Measurements from ENCODE around the gene IQSEC3. TPM values are rescaled to one million over a fixed set of nuclear protein-coding genes. Genes with fewer than 3 reads are reported as not detected.
"Not testable (repeated sequence)": the region's sequence is repeated elsewhere in the genome, so short reads cannot be mapped to it uniquely, and the experiment has no call there.

Gene IQSEC3
- total RNA-seq (1 to 10 TPM in 1 of 2 donors, under 1 TPM in 1; 0.51 to 7.5 TPM), polyA plus RNA-seq (1 to 10 TPM in 1 of 2 donors, under 1 TPM in 1; 0.29 to 2.5 TPM)
- long read RNA-seq, donor 1 = 0 reads
- long read RNA-seq, donor 2 = 0 reads
- long read RNA-seq, donor 3 = 0 reads
- long read RNA-seq, donor 4 = 0 reads
- long read RNA-seq, donor 5 = 0 reads

DNA sequence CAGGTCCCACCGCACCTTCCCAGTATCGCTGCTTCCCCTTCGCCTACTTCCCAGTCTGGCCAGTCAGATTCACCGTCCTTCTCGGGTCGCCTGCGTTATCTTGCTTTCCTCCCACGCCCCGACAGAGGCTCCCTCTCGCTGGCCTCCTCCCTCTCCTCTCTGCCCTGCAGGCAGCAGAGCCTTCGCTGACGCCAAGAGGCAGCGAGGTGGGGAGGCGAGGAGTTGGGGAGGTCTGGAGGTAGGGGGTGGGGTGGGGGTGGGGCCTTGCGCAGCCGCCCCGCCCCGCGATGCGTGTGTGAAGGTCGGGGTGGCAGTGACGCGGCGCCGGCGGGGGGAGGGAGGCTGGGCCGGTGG is at the start of gene IQSEC3:
Gene IQSEC3 (plus strand): TSS at position 340 of the 354 bp plus-strand sequence. CDS start 116 bp downstream, outside the sequence.
- not testable (repeated sequence) for H3K4me3 ChIP-seq; H3K27ac ChIP-seq (ENCODE audit: low read depth in 1 of 2, low read length in 1 of 2); H3K9me3 ChIP-seq (ENCODE audit: control insufficient read depth in 4 of 4, insufficient read depth in 3 of 4, low read length in 3 of 4); H3K4me1 ChIP-seq (ENCODE audit: control insufficient read depth in 5 of 5, insufficient read depth in 5 of 5, low read length in 5 of 5); DNase-seq; ATAC-seq (ENCODE audit: insufficient read depth, low FRiP score); H3K27me3 ChIP-seq (ENCODE audit: control insufficient read depth in 3 of 3, insufficient read depth in 3 of 3, low read length in 2 of 3); H3K36me3 ChIP-seq (ENCODE audit: control insufficient read depth in 4 of 4, insufficient read depth in 4 of 4, low read length in 4 of 4); H3K9ac ChIP-seq (ENCODE audit: insufficient read depth in 1 of 2, low read length in 2 of 2)
- WGBS, 2 donors = 0 to 9% methylated on average over 6 to 12 of the region's 27 CpGs

DNA sequence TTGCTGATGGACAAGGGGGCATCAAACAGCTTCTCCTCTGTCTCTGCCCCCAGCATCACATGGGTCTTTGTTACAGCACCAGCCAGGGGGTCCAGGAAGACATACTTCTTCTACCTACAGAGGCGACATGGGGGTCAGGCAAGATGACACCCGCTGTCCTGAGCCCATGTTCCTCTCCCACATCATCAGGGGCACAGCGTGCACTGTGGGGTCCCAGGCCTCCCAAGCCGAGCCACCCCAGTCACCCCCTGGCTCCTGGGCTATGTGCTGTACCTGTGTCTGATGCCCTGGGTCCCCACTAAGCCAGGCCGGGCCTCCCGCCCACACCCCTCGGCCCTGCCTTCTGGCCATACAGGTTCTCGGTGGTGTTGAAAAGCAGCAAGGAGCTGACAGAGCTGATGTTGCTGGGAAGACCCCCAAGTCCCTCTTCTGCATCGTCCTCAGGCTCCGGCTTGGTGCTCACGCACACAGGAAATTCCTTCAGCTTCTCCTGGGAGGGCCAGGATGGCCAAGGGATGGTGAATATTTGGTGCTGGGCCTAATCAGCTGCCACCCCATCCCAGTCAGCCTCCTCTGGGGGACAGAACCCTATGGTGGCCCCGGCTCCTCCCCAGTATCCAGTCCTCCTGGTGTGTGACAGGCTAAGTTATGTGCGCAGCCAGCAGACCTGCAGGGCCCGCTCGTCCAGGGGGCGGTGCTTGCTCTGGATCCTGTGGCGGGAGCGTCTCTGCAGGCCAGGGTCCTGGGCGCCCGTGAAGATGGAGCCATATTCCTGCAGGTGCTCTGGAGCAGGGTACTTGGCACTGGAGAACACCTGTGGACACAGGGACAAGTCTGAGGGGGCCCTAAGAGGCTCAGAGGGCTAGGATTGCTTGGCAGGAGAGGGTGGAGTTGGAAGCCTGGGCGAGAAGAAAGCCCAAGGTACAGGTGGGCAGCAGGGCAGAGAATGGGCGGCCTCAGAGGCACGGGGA is 48.9 kb upstream of the IQSEC3 start:
- not testable (repeated sequence) for H3K4me3 ChIP-seq; H3K9me3 ChIP-seq (ENCODE audit: control insufficient read depth in 4 of 4, insufficient read depth in 3 of 4, low read length in 3 of 4); DNase-seq; ATAC-seq (ENCODE audit: insufficient read depth, low FRiP score); H3K27ac ChIP-seq (ENCODE audit: low read depth in 1 of 2, low read length in 1 of 2); H3K4me1 ChIP-seq (ENCODE audit: control insufficient read depth in 5 of 5, insufficient read depth in 5 of 5, low read length in 5 of 5); H3K9ac ChIP-seq (ENCODE audit: insufficient read depth in 1 of 2, low read length in 2 of 2); H3K27me3 ChIP-seq (ENCODE audit: control insufficient read depth in 3 of 3, insufficient read depth in 3 of 3, low read length in 2 of 3)
- peaks cover 0 to 15% (median 9%) of the 10 kb centered on the region in 4 donors for H3K36me3 ChIP-seq (ENCODE audit: control insufficient read depth in 4 of 4, insufficient read depth in 4 of 4, low read length in 4 of 4)
- WGBS, 2 donors = 96 to 97% methylated on average over 16 to 19 of the region's 23 CpGs

DNA sequence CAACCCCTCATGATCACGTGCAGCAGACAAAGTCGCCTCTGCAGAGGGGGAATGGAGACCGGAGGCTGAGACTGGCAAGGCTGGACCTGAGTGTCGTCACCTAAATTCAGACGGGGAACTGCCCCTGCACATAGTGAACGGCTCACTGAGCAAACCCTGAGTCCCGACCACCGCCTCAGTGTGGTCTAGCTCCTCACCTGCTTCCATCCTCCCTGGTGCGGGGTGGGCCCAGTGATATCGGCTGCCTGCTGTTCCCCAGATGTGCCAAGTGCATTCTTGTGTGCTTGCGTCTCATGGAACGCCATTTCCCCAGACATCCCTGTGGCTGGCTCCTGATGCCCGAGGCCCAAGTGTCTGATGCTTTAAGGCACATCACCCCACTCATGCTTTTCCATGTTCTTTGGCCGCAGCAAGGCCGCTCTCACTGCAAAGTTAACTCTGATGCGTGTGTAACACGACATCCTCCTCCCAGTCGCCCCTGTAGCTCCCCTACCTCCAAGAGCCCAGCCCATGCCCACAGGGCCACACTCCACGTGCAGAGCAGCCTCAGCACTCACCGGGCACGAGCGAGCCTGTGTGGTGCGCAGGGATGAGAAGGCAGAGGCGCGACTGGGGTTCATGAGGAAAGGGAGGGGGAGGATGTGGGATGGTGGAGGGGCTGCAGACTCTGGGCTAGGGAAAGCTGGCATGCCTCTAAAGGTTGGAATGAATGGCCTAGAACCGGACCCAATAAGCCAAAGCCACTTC is 47.6 kb upstream of the IQSEC3 start:
- 89 to 96% methylated on average over 17 to 20 of the region's 26 CpGs for WGBS, 2 donors
- not testable (repeated sequence) for H3K4me3 ChIP-seq; H3K9ac ChIP-seq (ENCODE audit: insufficient read depth in 1 of 2, low read length in 2 of 2); H3K9me3 ChIP-seq (ENCODE audit: control insufficient read depth in 4 of 4, insufficient read depth in 3 of 4, low read length in 3 of 4); ATAC-seq (ENCODE audit: insufficient read depth, low FRiP score); H3K27me3 ChIP-seq (ENCODE audit: control insufficient read depth in 3 of 3, insufficient read depth in 3 of 3, low read length in 2 of 3); H3K4me1 ChIP-seq (ENCODE audit: control insufficient read depth in 5 of 5, insufficient read depth in 5 of 5, low read length in 5 of 5); H3K27ac ChIP-seq (ENCODE audit: low read depth in 1 of 2, low read length in 1 of 2); DNase-seq
- H3K36me3 ChIP-seq (ENCODE audit: control insufficient read depth in 4 of 4, insufficient read depth in 4 of 4, low read length in 4 of 4) = peaks cover 0 to 17% (median 9%) of the 10 kb centered on the region in 4 donors

GRCh38 chr12:19906-20305 is 46.7 kb upstream of the IQSEC3 start:
- not testable (repeated sequence) for ATAC-seq (ENCODE audit: insufficient read depth, low FRiP score); H3K9ac ChIP-seq (ENCODE audit: insufficient read depth in 1 of 2, low read length in 2 of 2); H3K4me1 ChIP-seq (ENCODE audit: control insufficient read depth in 5 of 5, insufficient read depth in 5 of 5, low read length in 5 of 5); H3K27me3 ChIP-seq (ENCODE audit: control insufficient read depth in 3 of 3, insufficient read depth in 3 of 3, low read length in 2 of 3); H3K27ac ChIP-seq (ENCODE audit: low read depth in 1 of 2, low read length in 1 of 2); DNase-seq; H3K9me3 ChIP-seq (ENCODE audit: control insufficient read depth in 4 of 4, insufficient read depth in 3 of 4, low read length in 3 of 4); H3K4me3 ChIP-seq
- peaks cover 0 to 17% (median 9%) of the 10 kb centered on the region in 4 donors for H3K36me3 ChIP-seq (ENCODE audit: control insufficient read depth in 4 of 4, insufficient read depth in 4 of 4, low read length in 4 of 4)
- 93 to 98% methylated on average over 7 of the region's 11 CpGs for WGBS, 2 donors

GRCh38 chr12:20757-21156 is 45.8 kb upstream of the IQSEC3 start:
- Histone ChIP-seq H3K9me3 (ENCODE audit: control insufficient read depth in 4 of 4, insufficient read depth in 3 of 4, low read length in 3 of 4) (no peaks in the 10 kb centered on the region), H3K4me1 (ENCODE audit: control insufficient read depth in 5 of 5, insufficient read depth in 5 of 5, low read length in 5 of 5) (peaks cover 0 to 5% (median 0%) of the 10 kb centered on the region in 5 donors), H3K36me3 (ENCODE audit: control insufficient read depth in 4 of 4, insufficient read depth in 4 of 4, low read length in 4 of 4) (peaks cover 0 to 17% (median 9%) of the 10 kb centered on the region in 4 donors), H3K27ac (ENCODE audit: low read depth in 1 of 2, low read length in 1 of 2) (no peak overlapping the region), H3K4me3 (no peak overlapping the region), H3K27me3 (ENCODE audit: control insufficient read depth in 3 of 3, insufficient read depth in 3 of 3, low read length in 2 of 3) (no peaks in the 10 kb centered on the region), H3K9ac (ENCODE audit: insufficient read depth in 1 of 2, low read length in 2 of 2) (no peak overlapping the region)
- WGBS, 2 donors = 67 to 79% methylated on average over 6 of the region's 6 CpGs
- ATAC-seq (ENCODE audit: insufficient read depth, low FRiP score) = no peak
- TF ChIP-seq, protein P1, sequence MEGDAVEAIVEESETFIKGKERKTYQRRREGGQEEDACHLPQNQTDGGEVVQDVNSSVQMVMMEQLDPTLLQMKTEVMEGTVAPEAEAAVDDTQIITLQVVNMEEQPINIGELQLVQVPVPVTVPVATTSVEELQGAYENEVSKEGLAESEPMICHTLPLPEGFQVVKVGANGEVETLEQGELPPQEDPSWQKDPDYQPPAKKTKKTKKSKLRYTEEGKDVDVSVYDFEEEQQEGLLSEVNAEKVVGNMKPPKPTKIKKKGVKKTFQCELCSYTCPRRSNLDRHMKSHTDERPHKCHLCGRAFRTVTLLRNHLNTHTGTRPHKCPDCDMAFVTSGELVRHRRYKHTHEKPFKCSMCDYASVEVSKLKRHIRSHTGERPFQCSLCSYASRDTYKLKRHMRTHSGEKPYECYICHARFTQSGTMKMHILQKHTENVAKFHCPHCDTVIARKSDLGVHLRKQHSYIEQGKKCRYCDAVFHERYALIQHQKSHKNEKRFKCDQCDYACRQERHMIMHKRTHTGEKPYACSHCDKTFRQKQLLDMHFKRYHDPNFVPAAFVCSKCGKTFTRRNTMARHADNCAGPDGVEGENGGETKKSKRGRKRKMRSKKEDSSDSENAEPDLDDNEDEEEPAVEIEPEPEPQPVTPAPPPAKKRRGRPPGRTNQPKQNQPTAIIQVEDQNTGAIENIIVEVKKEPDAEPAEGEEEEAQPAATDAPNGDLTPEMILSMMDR (IDR thresholded peaks at IDR 0.05; ENCODE audit: control extremely low read depth, extremely low read depth) = no peak
- no peak for DNase-seq
